DMS79 (cell line): Measurements from ENCODE around the gene GRIK3.

Experiments
- DNase-seq: peaks from one replicate; lab custom pipeline; 2025; lab: John Stamatoyannopoulos, UW

Gene GRIK3

DNA sequence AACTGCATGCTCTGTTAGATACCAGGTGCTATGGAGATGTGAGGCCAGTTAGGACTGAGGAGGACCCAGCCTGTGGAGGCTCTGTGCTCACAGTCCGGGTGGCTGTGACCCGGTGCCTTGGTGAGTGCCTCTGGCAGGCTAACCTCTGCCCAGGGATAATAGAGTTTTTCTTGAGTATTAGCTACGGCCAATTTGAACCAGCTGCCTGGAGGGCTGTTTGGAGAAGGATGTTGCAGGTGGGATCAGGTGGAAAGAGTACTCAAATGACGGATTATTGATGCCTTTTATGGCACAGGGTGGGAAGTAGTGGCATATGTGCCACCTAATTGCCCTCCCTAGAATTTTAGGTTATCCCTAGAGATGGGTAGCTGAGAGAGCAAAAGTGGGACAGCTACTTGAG is 182.7 kb downstream of the GRIK3 start:
- DNase-seq = no peak

DNA sequence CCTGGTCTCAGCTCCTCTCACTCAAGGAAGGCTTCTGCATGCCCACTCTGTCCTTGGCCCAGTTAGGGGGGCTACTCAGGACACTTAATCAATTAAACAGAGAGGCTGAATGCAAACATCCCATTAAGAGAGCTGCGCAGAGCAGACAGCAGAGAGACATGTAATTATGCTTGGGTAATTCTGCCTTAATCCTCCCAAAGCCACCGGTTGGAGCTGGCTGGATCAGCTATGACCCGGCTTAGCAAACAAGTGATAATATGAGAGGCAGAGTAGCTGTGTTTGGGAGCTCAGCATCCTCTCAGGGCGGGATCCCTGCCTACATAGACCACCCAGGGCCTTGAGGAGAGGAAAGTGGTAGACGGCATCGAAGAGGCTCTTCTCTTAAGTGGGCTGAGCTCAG is 183.2 kb downstream of the GRIK3 start:
- no peak for DNase-seq

DNA sequence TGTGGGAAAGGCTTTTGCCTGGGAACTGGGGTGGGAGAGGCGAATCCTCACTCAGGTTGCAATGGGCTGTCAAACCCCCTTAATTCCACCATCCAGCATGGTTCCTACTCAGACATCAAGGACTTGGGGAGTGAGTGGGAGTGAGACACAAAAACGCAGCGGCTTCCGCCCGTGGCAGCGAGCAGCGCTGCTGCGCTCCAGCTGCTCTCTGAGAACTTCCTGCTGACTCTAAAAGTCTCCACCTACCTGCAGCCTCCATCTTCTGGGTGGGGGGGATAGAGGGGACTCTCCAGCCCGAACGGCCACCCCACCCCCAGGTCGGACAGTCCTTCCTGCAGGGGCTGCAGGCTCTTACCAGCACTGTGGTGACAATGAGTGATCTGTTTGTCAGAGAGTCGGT is 184.4 kb downstream of the GRIK3 start:
- DNase-seq = no peak

DNA sequence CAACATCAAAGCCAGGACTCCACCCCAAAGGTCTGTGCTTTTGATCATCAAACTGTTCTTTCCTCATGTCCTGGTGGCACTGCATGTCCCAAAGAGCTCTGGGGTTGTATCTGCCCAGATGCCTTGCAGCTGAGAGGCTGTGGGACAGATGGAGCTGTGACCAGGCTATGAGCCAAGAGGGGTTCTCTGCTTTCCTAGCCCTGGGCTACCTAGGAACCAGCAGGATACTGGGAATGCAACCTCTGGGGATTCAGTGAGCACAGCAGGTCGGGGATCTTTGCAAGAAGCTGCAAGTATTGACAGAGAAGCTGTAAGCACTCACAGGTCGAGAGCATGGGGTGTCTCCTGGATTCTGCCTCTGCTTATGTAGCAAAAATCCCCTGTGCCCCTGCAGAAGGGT is 186.6 kb downstream of the GRIK3 start:
- DNase-seq = no peak

DNA sequence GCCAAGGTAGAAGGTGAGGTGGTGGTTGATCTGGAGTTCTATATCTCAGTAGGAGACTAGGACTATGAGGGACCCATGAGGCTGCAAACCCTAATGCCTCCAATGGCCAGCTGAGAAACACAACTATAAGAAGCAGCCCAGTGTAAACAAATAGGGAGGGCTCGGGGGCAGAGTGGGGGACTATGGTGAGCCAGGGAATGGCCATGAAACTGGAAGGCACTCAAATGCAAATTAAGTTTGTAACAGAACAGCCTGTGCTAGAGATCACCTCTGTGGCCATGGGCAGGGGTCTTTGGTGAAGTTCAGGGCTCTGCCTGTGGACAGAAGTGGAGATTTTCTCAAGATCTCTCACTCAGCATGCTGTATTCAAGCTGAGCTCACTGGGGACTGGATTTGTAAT is 187.1 kb downstream of the GRIK3 start:
- DNase-seq = no peak

DNA sequence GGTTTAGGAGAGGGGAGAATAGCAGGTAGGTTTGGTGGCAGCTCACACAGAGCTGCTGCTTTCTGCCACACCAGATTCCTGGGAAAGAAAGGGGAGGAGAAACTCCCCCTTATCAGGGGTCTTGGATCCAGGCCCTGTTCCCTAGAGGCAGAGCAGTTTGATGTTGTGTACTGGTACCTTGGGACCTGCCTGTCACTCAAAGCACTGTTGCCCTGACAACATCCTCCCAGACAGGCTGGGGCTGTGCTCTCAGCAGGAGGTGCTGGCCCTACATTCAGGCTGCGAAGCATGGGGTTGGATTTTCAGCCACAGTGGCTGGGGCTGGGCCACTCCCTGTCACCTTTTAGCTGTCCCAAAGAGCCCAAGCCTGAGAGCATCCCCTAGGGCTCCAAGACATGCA is 188.0 kb downstream of the GRIK3 start:
- DNase-seq = no peak

DNA sequence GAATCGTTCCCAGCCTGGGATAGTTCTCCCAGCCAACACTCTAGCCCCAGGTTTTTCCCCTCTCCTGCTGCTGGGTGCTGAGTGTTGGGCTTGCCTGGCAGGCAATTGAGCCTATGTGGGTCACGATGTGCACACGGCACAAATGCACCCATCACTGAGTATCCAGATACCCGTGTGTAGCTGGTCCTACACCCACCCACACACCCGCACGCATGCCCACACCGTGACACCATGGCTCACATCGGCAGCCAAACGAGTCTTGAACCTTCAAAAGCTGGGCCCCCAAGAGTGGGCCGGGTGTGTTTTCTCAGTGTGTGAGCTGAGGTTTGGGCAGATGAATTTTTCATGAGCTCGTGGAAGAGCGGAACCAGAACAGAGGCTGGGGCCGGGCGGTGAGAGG is 188.5 kb downstream of the GRIK3 start:
- DNase-seq = no peak

DNA sequence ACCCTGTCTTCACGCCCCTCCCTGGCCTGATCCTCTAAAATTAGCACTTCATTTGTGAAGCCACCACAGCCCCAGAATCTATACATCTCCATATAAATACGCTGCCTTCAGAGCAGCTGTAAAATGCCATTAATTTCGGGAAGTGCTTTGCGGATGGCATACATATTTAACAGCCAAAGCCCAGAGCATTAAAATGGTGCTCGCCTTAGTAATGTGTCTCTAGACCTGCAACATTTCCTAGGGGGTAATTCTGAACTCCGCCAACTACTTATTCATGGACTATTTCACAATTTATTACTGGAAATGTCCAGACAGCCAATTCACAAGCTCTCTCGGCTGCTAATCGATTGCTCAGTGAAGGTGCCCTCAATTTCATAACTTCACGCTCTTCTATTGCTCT is 189.4 kb downstream of the GRIK3 start:
- DNase-seq = no peak

DNA sequence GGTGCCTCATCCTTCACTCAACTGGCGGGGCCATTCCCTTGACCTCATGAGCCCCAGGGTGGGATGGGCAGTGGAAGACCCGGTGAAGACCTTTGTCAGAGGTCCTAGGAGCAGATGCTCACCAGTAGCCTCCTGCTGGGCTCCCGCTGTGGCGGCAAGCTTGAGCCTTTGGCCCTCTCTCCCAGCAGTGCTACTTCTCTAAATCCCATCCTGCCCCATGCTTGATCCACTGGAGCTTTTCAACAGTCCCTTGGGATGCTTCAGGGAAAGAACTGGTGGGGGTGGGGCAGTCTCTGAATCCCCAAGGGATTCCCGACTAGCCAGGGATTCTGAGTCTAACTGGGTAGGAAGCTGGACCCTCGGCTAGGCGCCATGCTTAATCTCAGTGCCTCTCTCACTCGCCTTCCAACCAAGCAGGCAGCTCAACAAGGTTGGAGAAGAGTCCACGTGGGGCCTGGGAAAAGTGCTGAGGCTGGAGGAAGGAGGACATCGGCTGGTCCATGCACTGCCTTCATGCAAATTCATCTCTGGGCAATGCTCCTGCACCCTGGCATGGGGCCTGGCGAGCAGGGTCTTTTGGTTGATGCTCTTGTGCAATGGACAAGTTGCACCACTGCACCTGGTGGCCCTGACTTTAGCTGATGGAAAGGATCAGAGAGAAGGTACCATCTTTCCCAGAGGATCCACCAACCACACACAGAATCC is 190.3 kb downstream of the GRIK3 start:
- DNase-seq = no peak

DNA sequence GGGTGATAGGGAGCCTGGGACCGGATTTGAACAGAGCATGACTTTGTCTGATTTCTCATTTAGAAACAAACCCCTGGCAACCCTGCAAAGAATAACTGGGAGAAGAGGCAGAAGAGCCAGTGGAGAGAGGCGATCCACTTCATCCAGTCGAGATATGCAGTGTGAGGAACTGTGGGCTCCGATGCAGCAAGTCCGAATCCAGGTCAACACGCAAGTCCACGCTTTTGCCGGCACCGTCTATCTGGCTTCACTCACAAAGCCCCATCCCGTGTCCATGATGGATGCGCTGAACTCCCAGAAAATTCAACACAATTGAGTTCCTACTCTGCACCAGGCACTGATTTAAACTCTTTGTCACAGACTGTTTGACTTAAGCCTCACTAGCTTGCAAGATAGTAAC is 191.3 kb downstream of the GRIK3 start:
- no peak for DNase-seq

DNA sequence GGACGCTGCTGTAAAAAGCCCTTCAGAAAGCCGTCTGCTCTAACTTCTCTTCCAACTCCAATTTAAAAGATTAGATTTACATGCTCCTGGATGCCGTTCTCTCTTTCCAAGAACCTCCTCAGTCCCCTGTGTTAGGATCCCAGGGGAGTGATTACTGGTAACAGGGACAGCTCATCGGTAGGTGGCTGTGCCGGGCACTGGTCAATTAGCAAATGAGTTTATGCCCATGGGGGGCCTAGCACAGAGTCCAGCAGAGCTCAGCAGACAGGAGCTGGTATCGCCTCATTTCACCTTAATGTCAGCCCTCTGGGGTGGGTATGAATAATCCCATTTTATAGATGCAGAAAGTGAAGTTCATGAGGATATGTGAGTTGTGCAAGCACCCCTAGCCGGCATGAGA is 191.9 kb downstream of the GRIK3 start:
- DNase-seq = no peak

DNA sequence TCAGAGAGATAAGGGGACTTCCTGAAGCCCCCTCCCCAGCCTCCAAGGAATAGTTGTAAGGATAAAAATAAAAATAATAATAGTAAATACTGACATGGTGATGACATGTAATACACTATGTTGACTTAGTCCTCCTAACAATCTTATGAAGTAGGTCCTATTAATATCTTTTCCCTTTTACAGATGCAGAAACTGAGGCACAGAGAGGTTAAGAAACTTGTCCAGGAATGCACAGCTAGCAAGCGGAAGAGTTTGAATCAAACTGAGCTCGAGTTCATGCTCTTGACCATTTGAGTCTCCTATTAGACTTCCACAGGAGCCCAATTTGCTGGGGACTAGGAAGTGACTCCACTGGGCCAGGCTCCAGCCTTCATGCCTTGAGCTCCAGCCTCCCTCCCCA is 194.8 kb downstream of the GRIK3 start:
- no peak for DNase-seq

DNA sequence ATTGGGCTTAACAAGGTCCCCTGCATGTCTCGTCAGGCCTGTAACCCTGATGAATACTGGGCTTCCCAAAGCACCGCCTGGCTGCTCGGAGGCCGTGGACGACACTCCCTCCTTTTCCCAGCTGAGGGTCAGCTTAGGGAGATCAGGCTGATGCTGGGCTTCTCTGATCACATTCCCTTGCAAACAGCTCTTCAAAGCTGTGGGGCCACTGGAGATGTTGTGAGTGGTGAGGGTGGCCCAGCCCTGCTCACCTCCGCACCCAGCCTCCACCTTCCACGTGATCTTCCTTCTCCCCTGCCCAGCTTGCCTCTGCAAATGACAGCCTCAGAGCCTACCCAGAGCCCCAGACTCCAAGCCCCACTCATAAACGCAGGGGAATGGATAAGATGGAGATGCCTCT is 195.4 kb downstream of the GRIK3 start:
- DNase-seq = no peak

DNA sequence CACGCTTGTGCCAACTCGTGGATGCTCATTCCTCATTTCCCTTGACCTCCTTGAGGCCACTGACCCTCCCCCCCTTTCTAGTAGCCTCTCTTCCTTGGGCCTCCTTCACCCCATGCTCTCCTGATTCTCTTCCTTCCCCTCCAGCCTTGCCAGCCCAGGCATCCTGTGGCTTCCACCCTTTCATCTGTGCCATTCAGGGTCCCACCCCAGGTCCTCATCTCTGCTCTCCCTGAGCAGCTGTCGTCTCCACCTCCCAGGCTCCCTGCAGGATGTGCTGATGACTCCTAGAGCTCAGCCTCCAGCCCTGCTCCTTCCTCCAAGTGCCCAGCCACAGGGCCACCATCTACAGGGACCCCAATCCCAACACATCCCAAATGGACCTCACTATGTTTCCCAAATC is 197.4 kb downstream of the GRIK3 start:
- DNase-seq = no peak

DNA sequence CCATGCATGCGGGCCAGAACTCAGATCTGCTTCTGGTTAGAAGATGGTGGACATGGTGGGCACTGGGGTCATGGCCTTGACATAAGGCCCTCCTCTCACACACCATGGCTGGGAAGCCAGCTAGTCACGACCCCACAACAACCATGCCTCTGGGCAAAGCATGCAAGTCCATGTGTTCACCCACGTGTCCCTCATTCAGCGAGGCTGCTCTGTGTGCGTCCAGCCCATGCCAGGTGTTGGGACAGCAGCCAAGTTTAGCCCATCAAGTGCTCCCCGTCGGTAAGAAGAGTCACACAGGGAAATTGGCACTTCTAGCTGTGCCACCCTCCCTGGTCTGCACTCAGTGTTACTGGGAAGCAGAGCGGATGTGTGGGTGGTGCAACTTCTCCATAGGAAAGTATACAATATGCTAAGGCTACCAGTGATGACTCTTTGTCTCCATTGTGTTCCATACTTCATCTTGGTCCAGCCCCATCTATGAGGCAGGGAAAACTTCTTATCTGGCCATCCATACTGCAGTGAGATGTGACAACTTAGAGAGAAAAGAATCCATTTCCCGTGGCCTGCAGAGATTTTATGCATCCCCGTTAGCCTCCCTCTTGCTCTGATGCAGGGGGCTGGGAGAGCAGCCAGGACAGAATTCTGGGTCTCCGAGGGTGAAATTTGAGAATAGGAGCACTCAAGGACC is 198.0 kb downstream of the GRIK3 start:
- peak; percentile 89 for DNase-seq

DNA sequence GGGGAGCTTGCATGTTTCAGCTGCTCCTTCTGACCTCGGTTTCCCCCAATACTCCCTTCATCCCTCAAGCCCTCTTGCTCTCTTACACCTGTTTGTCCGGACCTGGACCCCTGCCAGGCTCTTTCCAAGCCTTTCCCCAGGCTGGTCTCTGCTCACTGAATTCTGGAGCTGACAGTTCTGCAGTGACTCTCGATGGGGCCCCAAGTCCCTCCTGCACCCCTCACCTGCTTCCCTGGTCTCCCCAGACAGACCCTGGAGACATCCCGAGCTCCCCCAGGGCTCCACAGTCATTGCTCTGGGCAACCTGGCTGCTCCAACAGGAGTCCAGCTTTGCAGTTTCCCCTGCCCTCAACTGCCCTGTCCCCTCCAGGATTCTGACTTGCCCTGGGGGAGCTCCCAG is 198.6 kb downstream of the GRIK3 start:
- no peak for DNase-seq

DNA sequence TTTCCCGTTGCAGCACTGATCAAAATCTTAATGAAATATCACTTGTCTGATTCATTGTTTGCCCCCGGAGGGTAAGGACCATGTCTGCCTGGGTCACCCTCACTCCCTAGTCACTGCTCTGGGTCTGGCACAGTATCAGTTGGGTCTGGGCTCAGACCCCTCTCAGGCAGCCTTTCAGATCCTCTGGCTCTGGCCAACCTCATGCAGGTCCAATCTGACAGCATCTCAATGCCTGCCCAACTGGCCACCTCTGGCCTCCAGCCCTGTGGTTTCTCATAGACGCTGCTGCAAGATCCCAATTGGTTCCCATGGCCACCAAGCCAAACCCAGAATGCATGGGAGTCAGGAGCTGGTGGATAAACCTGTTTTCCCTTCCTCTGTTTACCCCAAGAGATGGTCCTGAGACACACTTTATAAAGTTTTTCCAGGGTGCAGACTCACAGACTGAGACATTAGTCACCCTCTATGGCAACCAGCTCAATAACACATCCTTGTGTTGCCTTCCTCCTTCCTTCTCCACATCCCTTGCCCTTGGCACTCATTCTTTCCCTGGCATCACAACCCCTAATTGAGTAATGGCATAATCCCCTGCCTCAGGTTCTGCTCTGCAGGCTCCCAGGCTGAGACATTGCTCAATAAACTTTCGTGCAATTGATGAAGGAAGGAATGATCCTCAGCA is 199.2 kb downstream of the GRIK3 start:
- DNase-seq = no peak

DNA sequence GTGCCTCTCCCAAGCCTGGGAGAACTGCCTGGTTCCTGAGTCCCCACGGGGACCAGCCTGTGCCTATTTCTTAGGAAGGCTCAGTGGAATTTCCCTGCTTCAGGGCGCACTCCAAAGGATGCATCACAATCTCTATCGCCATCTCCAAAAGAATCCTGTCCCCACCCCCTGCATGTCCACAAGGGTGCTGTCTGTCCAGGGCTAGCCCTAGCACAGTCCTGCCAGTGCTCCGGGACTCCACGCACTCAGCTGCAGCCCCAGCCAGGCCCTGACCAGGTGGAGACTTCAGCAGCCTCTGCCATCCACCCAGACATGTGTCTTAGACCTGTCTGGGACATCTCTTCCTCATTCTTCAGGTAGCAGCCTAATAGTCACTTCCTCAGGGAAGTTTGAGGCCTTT is 199.7 kb downstream of the GRIK3 start:
- DNase-seq = no peak

DNA sequence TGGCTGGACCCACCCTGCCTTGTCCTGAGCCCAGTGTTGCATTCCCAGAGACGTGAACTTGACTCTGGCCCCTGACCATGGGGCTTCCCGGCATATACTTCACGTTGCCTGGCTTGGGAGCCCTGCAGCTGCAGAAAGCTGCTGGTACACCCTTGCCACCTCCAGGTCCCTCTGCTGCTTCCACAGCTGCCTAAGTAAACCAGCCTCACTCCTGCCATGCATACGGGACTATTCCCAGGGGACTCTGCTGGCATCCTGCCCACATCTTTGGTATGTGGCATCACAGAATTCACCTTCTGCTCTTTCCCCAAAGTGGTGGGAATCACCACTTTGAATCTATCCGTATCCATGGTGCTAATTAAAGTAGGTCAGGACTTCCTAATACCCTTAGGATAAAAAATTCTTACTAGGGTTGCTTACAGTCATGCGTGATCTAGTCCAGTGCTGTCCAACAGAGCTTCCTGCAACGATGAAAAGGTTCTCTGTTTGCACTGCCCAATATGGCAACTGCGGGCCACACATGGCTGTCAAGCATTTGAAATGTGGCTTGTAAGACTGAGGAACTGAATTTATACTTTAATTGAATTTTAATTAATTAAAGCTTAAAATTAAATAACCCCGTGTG is 203.0 kb downstream of the GRIK3 start:
- DNase-seq = peak; percentile 81

DNA sequence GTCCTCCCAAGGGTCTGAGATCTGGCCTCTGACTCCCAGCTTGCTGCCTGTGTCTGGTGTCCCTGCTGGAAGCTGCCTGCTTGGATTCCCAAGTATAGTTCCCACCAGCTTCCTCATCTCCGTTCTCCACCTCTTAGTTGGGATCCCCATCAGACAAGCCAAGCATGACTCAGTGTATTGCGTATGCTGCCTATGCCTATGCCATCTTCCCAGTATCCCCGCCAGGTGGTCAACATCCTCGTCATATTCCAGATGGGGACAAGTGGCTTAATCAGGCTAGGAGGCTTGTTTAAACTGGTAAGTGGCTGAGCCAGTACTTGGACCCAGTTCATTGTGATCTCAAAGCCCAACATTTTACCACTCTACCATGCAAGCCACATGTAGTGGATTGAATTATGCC is 204.4 kb downstream of the GRIK3 start:
- no peak for DNase-seq

DNA sequence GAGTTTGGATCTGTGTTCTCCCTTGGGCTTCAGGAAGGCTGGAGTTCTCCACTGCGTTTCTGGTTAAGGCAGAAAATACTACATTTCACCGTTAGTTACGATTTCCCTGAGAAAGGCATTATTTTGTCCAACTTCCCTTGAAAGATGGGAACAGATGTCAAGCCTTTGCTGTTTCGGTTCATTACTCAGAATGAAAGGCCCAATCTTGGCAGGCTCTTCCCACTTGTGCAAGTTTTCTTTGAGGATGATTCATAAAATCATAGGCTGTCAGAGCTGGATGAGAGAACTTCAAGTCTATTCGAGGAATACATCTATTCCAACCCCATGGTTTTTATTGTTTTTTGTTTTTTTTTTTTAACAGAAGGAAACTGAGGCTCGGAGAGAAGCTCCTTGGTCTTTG is 205.2 kb downstream of the GRIK3 start:
- DNase-seq = no peak

DNA sequence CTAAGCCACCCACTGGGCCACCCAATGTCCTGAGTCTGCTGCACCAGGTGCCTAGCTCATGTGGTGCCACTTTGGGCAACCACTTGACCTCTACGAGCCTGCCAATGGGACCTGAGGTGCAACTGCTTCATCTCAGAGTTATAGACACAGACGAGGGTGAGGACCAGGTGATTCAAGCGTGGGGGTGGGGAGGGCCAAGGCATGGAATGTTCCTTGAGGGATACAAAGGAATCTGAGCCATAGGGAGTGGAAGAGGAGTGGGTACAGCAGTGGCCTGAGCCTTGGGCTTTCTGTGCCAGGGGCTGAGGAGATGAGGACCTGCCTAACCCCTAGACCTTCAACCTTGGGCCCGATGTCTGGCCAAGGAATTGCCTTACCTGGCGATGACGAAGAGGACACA is 209.1 kb downstream of the GRIK3 start:
- no peak for DNase-seq

DNA sequence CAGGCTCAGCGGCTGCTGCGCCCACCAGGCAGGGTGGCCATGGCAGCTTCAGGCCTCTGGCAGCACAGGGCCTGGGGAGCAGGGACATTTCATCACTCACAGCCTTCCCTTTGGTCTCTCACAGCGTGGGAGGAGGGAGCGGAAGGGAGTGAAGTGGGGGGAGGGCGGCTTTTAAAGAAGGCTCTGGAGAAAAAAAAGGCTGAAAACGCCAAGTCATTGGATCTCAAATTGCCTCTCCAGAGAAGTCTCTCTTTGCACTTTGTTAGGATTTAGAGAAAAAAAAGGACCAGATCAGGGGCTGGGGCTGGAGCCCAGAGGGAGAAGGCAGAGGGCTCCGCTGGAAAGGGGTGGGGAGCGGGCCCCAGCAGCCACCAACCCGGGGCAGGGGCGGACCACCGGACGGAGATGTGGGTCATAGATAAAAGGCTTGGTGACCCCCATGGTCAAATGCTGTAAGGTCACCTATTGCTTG is 209.9 kb downstream of the GRIK3 start:
- DNase-seq = no peak
